Nephron (organoid): ENCODE data around the gene ZNF148.

Source experiments
- H3K27ac Mint-ChIP-seq, 3 experiments: 2 replicates each; pipeline ENCODE4 v1.8.0; 2020; ENCODE audit warnings: mixed read lengths in 3 of 3, mild to moderate bottlenecking in 2 of 3, moderate library complexity in 1 of 3
- H3K27me3 Mint-ChIP-seq: 2 replicates; pipeline ENCODE4 v1.8.0; 2021; ENCODE audit warnings: low read depth, mild to moderate bottlenecking, moderate library complexity, mixed read lengths
- H3K36me3 Mint-ChIP-seq: 2 replicates; pipeline ENCODE4 v1.8.0; 2020; ENCODE audit warnings: low read depth, mixed read lengths
- H3K4me1 Mint-ChIP-seq: 2 replicates; pipeline ENCODE4 v1.8.0; 2020; ENCODE audit warnings: mixed read lengths
- H3K4me3 Mint-ChIP-seq, 3 experiments: 2 replicates each; pipeline ENCODE4 v1.8.0; 2020; ENCODE audit warnings: mild to moderate bottlenecking in 3 of 3, mixed read lengths in 3 of 3, moderate library complexity in 2 of 3
- H3K9me3 Mint-ChIP-seq: 2 replicates; pipeline ENCODE4 v1.8.0; 2020; ENCODE audit warnings: mixed read lengths
- CTCF ChIP-seq, 3 experiments: fragments of 200-600 bp; sonication (generic); IDR thresholded peaks; one replicate each; pipeline ENCODE4 v1.5.0; 2021; ENCODE audit warnings: antibody characterized with exemption in 3 of 3; ENCODE audit not compliant: unreplicated experiment in 3 of 3

ZNF148 gene

DNA sequence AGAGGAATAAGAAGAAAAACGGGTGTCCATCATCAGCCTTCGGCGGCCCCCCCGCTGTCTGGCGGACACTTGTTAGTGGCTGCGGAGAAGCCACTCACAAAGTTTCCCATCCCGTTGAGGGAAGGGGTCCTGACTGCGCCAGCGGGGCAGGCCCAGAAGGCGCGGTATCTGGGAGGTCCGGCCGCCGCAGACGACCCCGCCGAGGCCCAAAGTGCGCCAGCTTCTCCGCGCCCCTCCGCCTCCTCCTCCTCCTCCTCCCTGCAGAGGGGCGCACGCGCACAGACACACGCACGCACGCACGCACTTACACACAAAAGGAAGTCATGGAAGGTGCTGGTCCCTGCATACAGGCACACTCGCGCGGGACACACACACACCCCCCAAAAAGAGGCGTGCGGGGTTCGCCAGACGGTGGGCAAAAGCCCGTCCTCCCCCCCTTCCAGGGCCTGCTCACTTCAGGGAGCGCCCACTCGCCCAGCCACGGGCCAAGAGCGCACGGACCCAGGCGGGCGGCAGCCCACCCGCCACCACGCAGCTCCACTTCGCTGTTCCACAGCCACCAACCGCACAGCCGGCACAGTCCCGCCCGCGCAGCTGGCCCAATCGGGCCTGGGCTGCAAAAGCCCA is 18.0 kb downstream of the ZNF148 start:
- Mint-ChIP-seq H3K4me3 (no peak overlapping the region), H3K36me3 (peaks cover 36% of the 10 kb centered on the region), H3K4me1 (peaks cover 31% of the 10 kb centered on the region), H3K9me3 (peaks cover 5% of the 10 kb centered on the region), H3K27ac (peak overlapping the region in 1 of 3 experiments; percentile 25), H3K27me3 (no peaks in the 10 kb centered on the region)
- TF ChIP-seq CTCF (IDR thresholded peaks at IDR 0.05; ENCODE audit: unreplicated experiment in 3 of 3) = no peak

- no peak overlapping the region for H3K4me3 Mint-ChIP-seq
- peaks cover 38% of the 10 kb centered on the region for H3K36me3 Mint-ChIP-seq
- H3K9me3 Mint-ChIP-seq = peaks cover 10% of the 10 kb centered on the region
- H3K4me1 Mint-ChIP-seq = peaks cover 26% of the 10 kb centered on the region
- TF ChIP-seq CTCF (IDR thresholded peaks at IDR 0.05; ENCODE audit: unreplicated experiment in 3 of 3) = no peak
- no peaks in the 10 kb centered on the region for H3K27me3 Mint-ChIP-seq
- peak overlapping the region; percentile 15 to 22 (median 15) for H3K27ac Mint-ChIP-seq
These were observed 18.7 kb downstream of the ZNF148 start for GRCh38 chr3:125356140-125357026.

DNA sequence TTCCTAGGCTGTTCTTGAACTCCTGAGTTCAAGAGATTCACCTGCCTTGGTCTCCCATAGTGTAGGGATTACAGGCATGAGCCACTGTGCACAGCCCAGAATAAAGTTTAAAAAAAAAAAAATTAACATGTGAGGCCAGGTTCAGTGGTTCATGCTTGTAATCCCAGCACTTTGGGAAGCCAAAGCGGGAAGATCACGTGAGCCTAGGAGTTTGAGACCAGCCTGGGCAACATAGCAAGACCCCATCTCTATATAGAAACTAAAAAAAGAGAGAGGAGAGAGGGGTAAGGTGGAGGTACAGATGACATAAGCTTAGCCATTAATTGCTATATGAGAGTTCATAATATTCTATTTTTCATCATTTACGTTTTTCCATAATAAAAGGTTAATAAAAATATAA is 21.5 kb downstream of the ZNF148 start:
- Mint-ChIP-seq H3K27me3 (no peaks in the 10 kb centered on the region), H3K4me3 (no peak overlapping the region), H3K4me1 (peaks cover 21% of the 10 kb centered on the region), H3K27ac (no peak overlapping the region), H3K9me3 (peaks cover 27% of the 10 kb centered on the region), H3K36me3 (peaks cover 43% of the 10 kb centered on the region)
- TF ChIP-seq CTCF (IDR thresholded peaks at IDR 0.05; ENCODE audit: unreplicated experiment in 3 of 3) = no peak

DNA sequence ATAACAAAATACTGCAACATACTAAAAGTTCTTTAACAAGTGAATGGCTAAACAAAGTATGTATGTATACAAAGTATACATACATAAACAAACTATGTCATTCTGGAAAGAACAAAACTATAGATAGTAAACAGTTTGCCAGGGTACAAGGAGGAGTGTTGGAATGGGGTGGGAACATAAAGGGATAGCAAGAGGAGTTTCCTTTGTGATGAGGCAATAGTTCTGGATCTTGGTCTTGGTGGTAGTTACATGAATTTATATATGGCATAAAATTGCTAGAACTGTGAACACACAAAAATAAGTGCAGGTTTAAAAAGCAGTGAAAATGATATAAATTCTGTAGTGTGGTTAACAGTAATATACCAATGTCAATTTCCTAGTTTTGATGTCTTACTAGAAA is 22.0 kb downstream of the ZNF148 start:
- Mint-ChIP-seq H3K36me3 (peaks cover 49% of the 10 kb centered on the region), H3K27ac (no peak overlapping the region), H3K9me3 (peaks cover 32% of the 10 kb centered on the region), H3K27me3 (no peaks in the 10 kb centered on the region), H3K4me3 (no peak overlapping the region), H3K4me1 (peaks cover 18% of the 10 kb centered on the region)
- no peak for TF ChIP-seq CTCF (IDR thresholded peaks at IDR 0.05; ENCODE audit: unreplicated experiment in 3 of 3)

DNA sequence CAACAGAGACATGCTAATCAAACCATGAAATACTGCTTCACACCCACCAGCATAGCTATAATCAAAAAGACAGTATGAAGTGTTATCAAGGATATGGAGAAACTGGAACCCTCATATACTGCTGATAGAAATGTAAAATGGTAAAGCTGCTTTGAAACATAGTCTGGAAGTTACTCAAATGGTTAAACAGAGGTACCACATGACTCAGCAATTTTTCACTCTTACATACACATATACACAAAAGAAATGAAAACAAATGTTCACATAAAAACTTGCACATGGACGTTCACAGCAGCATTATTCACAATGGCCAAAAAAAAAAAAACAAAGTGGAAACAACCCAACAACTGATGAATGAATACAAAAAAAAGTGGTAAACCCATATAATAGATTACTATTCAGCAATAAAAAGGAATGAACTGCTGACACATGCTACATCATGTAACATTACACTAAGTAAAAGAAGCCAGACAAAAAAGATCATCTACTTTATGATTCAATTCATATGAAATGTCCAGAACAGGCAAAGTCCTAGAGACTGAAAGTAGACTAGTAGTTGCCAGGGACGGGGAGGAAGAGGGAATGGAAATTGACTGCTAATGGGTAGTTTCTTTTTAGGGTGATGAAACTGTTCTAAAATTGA is 23.2 kb downstream of the ZNF148 start:
- Mint-ChIP-seq H3K9me3 (peaks cover 35% of the 10 kb centered on the region), H3K27ac (peak overlapping the region in 1 of 3 experiments; percentile 11), H3K36me3 (peaks cover 56% of the 10 kb centered on the region), H3K4me1 (peaks cover 13% of the 10 kb centered on the region), H3K27me3 (no peaks in the 10 kb centered on the region), H3K4me3 (no peak overlapping the region)
- TF ChIP-seq CTCF (IDR thresholded peaks at IDR 0.05; ENCODE audit: unreplicated experiment in 3 of 3) = no peak
